Measurements from ENCODE around the gene RAI1.

GRCh38 chr17:17743391-17744112 is 62.3 kb downstream of the RAI1 start:
- TF ChIP-seq POLR2A (IDR thresholded peaks at IDR 0.05): no peak
- no peak for TF ChIP-seq CTCF (IDR thresholded peaks at IDR 0.05)
